Measurements from ENCODE around the gene PCDH1.

Gene PCDH1

DNA sequence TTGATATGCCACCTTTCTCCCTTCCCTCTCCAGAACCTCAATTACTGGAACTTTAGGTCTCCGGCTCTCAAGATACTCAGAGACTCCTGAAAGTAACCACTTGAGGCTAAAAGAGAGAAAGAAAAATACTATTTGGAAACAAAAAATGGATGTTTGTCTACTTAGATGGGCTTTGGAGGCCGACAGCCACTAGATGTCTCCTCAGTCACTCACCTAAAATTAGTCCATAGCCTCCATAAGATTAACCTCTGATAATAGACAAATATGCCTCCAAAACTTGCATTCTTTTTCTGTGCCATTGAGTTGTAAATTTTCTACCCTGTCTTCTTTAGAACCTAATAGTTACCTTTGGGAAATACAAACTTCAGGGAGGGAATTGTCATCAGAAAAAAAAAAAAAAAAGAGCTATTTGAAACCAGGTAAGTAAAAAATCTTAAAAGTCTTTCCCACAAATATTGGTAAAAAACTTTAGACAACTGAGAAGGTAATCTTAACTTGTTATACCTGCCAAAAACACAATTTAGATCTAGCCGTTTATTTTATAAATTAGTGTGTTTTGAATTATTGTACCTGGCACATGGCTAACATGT is 11.2 kb upstream of the PCDH1 start:
- DNase-seq (ENCODE audit: low read depth), result peak; percentile 20
- no peak overlapping the region for H3K4me3 ChIP-seq (ENCODE audit: low read depth, low read length)
- TF ChIP-seq CTCF (IDR thresholded peaks at IDR 0.05; ENCODE audit: low read depth, low read length), result peak; percentile 30
- TF ChIP-seq, protein P1, sequence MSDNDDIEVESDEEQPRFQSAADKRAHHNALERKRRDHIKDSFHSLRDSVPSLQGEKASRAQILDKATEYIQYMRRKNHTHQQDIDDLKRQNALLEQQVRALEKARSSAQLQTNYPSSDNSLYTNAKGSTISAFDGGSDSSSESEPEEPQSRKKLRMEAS (IDR thresholded peaks at IDR 0.05; ENCODE audit: low read depth, low read length), result no peak

- H3K4me3 ChIP-seq (ENCODE audit: low read depth, low read length), result no peak overlapping the region
- no peak for DNase-seq (ENCODE audit: low read depth)
- TF ChIP-seq POLR2A (IDR thresholded peaks at IDR 0.05; ENCODE audit: extremely low read depth, insufficient read length) (no peak), MYC (IDR thresholded peaks at IDR 0.05; ENCODE audit: low read depth, low read length) (no peak), CTCF (IDR thresholded peaks at IDR 0.05; ENCODE audit: low read depth, low read length) (no peak)
- TF ChIP-seq, protein P1 (IDR thresholded peaks at IDR 0.05; ENCODE audit: low read depth, low read length), result no peak
These were observed 5.7 kb upstream of the PCDH1 start for GRCh38 chr5:141883892-141884318.

DNA sequence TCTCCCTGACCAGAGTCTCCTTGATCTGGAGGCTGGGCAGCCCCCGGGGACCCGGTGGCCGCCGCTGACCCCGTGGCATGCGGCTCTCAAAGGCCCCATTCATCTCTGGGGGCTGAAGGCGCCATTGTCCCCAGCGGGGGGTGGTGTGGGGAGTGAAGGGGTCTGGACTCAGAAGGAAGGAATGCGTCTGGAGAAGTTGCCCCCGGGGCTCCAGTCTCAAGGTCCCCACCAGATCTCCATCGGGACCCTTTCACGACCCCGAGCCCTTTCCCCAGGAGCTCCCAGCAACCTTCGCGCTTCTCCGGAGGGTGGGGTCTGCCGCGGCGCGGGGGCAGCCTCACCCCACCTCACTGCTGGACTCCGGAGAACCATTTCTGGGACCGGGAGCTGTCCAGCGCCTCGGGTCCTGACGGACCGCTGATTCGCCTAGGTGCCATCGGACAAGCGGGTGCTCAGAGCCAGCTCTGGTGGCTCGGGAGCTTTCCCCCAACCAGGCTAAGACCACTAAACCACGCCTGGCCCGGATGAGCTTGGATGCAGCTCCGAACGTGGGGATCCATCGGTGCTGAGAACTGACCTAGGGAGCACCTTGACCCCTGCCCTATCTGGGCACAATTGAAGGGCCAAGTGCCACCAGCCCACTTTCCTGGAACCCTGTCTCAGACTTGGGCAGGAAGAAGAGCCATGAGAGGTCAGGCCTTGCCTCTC is 5.1 kb upstream of the PCDH1 start:
- no peak overlapping the region for H3K4me3 ChIP-seq (ENCODE audit: low read depth, low read length)
- TF ChIP-seq POLR2A (IDR thresholded peaks at IDR 0.05; ENCODE audit: extremely low read depth, insufficient read length), result no peak
- TF ChIP-seq MYC (IDR thresholded peaks at IDR 0.05; ENCODE audit: low read depth, low read length), result no peak
- TF ChIP-seq, protein P1 (IDR thresholded peaks at IDR 0.05; ENCODE audit: low read depth, low read length), result no peak
- TF ChIP-seq CTCF (IDR thresholded peaks at IDR 0.05; ENCODE audit: low read depth, low read length), result no peak
- no peak for DNase-seq (ENCODE audit: low read depth)

DNA sequence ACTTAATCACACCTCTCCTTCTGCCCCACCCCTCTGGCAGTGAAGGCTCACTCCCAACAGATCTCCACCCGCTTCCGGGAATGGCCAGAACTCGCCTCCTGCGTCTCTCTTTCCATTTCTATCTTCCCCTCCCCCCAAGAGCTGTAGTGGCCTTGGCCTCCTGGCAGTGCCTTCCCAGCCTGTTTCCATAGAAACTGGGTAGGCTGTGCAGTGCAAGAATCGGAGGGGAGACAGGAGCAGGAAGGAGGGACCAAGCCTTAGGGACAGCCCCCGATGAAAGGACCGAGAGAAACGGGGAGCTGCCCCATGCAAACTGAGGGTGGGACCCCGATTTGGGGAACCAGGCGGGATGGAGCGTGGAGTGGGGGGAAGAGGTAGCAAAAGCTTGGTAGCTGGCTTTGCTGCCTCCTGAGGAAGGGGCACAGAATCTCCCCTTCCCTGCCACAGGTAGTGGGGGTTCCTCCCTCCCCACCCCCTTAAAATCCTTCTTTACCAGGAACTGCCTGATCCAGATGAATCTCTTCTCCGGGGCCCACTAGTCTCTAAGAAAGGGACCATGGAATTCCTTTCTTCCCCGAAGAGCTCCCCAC is 4.5 kb upstream of the PCDH1 start:
- no peak overlapping the region for H3K4me3 ChIP-seq (ENCODE audit: low read depth, low read length)
- DNase-seq (ENCODE audit: low read depth), result no peak
- TF ChIP-seq MYC (IDR thresholded peaks at IDR 0.05; ENCODE audit: low read depth, low read length) (no peak), POLR2A (IDR thresholded peaks at IDR 0.05; ENCODE audit: extremely low read depth, insufficient read length) (no peak), CTCF (IDR thresholded peaks at IDR 0.05; ENCODE audit: low read depth, low read length) (no peak)
- TF ChIP-seq, protein P1 (IDR thresholded peaks at IDR 0.05; ENCODE audit: low read depth, low read length), result no peak

DNA sequence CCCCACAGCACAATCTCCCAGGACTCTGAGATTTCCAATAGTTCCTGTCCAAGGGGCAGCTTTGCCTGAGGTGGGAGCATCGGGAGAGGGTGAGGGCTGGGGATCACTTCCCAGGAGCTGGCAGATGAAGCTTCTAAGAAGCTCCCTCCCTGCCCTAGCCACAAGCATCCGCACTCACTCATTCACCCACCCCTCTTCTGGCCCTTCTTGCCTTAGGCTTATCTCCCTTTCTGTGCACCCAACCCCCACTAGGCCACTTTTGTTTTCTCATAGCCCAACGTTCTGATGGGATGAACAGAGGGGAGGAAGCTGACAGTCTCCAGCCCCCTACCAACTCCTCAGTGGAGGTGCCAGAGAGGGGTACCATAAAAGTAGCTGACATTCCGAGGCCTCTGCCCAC is 3.7 kb upstream of the PCDH1 start:
- no peak for DNase-seq (ENCODE audit: low read depth)
- H3K4me3 ChIP-seq (ENCODE audit: low read depth, low read length), result no peak overlapping the region
- TF ChIP-seq MYC (IDR thresholded peaks at IDR 0.05; ENCODE audit: low read depth, low read length) (no peak), CTCF (IDR thresholded peaks at IDR 0.05; ENCODE audit: low read depth, low read length) (no peak), POLR2A (IDR thresholded peaks at IDR 0.05; ENCODE audit: extremely low read depth, insufficient read length) (no peak)
- TF ChIP-seq, protein P1 (IDR thresholded peaks at IDR 0.05; ENCODE audit: low read depth, low read length), result no peak
